HepG2 (cell line): ENCODE results near the gene ACBD3. TPM values are rescaled to one million over a fixed set of nuclear protein-coding genes. Genes with fewer than 3 reads are reported as not detected.

Experiments used
- BORCS8-MEF2B ChIP-seq: sonication (generic); formaldehyde crosslinking; IDR thresholded peaks from 2 replicates; pipeline ENCODE4 v1.8.0; 2022; ENCODE audit warnings: mild to moderate bottlenecking, missing genetic modification reagents
- DPF2 ChIP-seq: sonication (generic); formaldehyde crosslinking; IDR thresholded peaks from 2 replicates; pipeline ENCODE4 v1.4.0; 2020; ENCODE audit warnings: mild to moderate bottlenecking, low read depth, missing genetic modification reagents, borderline replicate concordance
- FOSL2 ChIP-seq: sonication (generic); formaldehyde crosslinking; IDR thresholded peaks from 2 replicates; pipeline ENCODE4 v1.4.0; 2020; ENCODE audit warnings: missing genetic modification reagents
- GATAD2A ChIP-seq: IDR thresholded peaks from 2 replicates; pipeline ENCODE4 v1.6.1; 2016
- HIVEP1 ChIP-seq: sonication (generic); formaldehyde crosslinking; IDR thresholded peaks from 2 replicates; pipeline ENCODE4 v1.4.0; 2020; ENCODE audit warnings: mild to moderate bottlenecking, missing genetic modification reagents
- HOXA3 ChIP-seq: sonication (generic); formaldehyde crosslinking; IDR thresholded peaks from 2 replicates; pipeline ENCODE4 v1.5.0; 2020; ENCODE audit warnings: missing genetic modification reagents
- PHF21A ChIP-seq: sonication (generic); formaldehyde crosslinking; IDR thresholded peaks from 2 replicates; pipeline ENCODE4 v1.5.0; 2020; ENCODE audit warnings: mild to moderate bottlenecking, missing genetic modification reagents
- SOX5 ChIP-seq: IDR thresholded peaks from 2 replicates; pipeline ENCODE4 v1.6.1; 2016; ENCODE audit warnings: borderline replicate concordance
- TAF1 ChIP-seq: sonication (generic); formaldehyde crosslinking; IDR thresholded peaks from 2 replicates; pipeline ENCODE4 v1.4.0; 2020; ENCODE audit warnings: missing genetic modification reagents
- TCF12 ChIP-seq, 2 experiments: fragments of 450-650 bp in 1 of 2; sonication (generic) in 1 of 2; formaldehyde crosslinking in 1 of 2; IDR thresholded peaks; 2 replicates each; pipeline versions ENCODE4 v1.6.1 to v1.8.0; 2017 to 2022; ENCODE audit warnings: antibody characterized with exemption in 1 of 2, mild to moderate bottlenecking in 1 of 2, missing genetic modification reagents in 1 of 2, moderate library complexity in 1 of 2
- TGIF2 ChIP-seq: IDR thresholded peaks from 2 replicates; pipeline ENCODE4 v1.6.1; 2016; ENCODE audit warnings: control low read depth, missing compliant biosample characterization
- THAP11 ChIP-seq: IDR thresholded peaks from 2 replicates; pipeline ENCODE4 v1.6.1; 2016; ENCODE audit warnings: missing biosample characterization, missing genetic modification reagents
- ZFP41 ChIP-seq: sonication (generic); formaldehyde crosslinking; IDR thresholded peaks from 2 replicates; pipeline ENCODE4 v1.4.0; 2020; ENCODE audit warnings: mild to moderate bottlenecking, missing genetic modification reagents, borderline replicate concordance
- ZNF121 ChIP-seq: sonication (generic); formaldehyde crosslinking; IDR thresholded peaks from 2 replicates; pipeline ENCODE4 v1.5.0; 2020; ENCODE audit warnings: mild to moderate bottlenecking, missing genetic modification reagents
- ZNF292 ChIP-seq: sonication (generic); formaldehyde crosslinking; IDR thresholded peaks from 2 replicates; pipeline ENCODE4 v1.8.1; 2022; ENCODE audit warnings: mild to moderate bottlenecking, low read depth, missing genetic modification reagents, borderline replicate concordance
- polyA plus RNA-seq, 8 experiments: library from polyadenylated mRNA; depleted of rRNA in 3 of 8; stranded (reverse) in 7 of 8; unstranded in 1 of 8; fragments of >200 nt; fragmentation: Illumina TruSeq in 4 of 8; extraction: Trizol in 4 of 8; gene quantifications; 2 replicates each; pipeline versions ENCODE4 v1.2.1 to v1.2.3, GENCODE V29; 2011 to 2016; ENCODE audit warnings: low read depth in 4 of 8, missing spikeins in 1 of 8, mixed read lengths in 1 of 8; ENCODE audit not compliant: insufficient read depth in 1 of 8
- total RNA-seq, 5 experiments: library from RNA; depleted of rRNA; stranded (reverse); fragments of >200 nt; fragmentation: Illumina TruSeq; extraction: Trizol; gene quantifications; 2 replicates each; pipeline ENCODE4 v1.2.3, GENCODE V29; 2016; ENCODE audit warnings: low read depth in 1 of 5
- TF ChIP-seq, protein P1 (sequence below): sonication (generic); formaldehyde crosslinking; IDR thresholded peaks from 2 replicates; pipeline ENCODE4 v1.8.1; 2023; ENCODE audit warnings: mild to moderate bottlenecking, inconsistent platforms, moderate library complexity, missing genetic modification reagents, borderline replicate concordance
- TF ChIP-seq, protein P2 (sequence below): sonication (generic); formaldehyde crosslinking; IDR thresholded peaks from 2 replicates; pipeline ENCODE4 v1.8.1; 2022; ENCODE audit warnings: low read depth, mild to moderate bottlenecking, missing genetic modification reagents
- TF ChIP-seq, protein P3 (sequence below): sonication (generic); formaldehyde crosslinking; IDR thresholded peaks from 2 replicates; pipeline ENCODE4 v1.4.0; 2020; ENCODE audit warnings: missing genetic modification reagents, borderline replicate concordance
- TF ChIP-seq, protein P4 (sequence below): sonication (generic); formaldehyde crosslinking; IDR thresholded peaks from 2 replicates; pipeline ENCODE4 v1.4.0; 2020; ENCODE audit warnings: missing genetic modification reagents, mild to moderate bottlenecking, borderline replicate concordance

The ACBD3 gene
- total and polyA plus RNA-seq, 2 of the 13 experiments (the other 11 are each of a cell fraction or from before 2014, with no cell fraction given): 24.3 to 39.3 TPM

- TF ChIP-seq DPF2 (CRISPR knock-in tag): no peak
- TF ChIP-seq TAF1: 0 out of 2 replicates have a peak, but pooled peaks have one; percentile 17
- 0 out of 2 replicates have a peak, but pooled peaks have one; percentile 10 for TF ChIP-seq SOX5
- TF ChIP-seq, protein P1, sequence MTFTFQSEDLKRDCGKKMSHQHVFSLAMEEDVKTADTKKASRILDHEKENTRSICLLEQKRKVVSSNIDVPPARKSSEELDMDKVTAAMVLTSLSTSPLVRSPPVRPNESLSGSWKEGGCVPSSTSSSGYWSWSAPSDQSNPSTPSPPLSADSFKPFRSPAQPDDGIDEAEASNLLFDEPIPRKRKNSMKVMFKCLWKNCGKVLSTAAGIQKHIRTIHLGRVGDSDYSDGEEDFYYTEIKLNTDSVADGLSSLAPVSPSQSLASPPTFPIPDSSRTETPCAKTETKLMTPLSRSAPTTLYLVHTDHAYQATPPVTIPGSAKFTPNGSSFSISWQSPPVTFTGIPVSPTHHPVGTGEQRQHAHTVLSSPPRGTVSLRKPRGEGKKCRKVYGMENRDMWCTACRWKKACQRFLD (CRISPR knock-in tag): peak; percentile 40; the same call in 1 of the 2 replicates
- TF ChIP-seq HIVEP1: peak; percentile 59; the same call in 1 of the 2 replicates
- peak; percentile 4; the same call in 1 of the 2 replicates for TF ChIP-seq FOSL2
- TF ChIP-seq GATAD2A (CRISPR knock-in tag): peak; percentile 47; the same call in 1 of the 2 replicates
- TF ChIP-seq, protein P2, sequence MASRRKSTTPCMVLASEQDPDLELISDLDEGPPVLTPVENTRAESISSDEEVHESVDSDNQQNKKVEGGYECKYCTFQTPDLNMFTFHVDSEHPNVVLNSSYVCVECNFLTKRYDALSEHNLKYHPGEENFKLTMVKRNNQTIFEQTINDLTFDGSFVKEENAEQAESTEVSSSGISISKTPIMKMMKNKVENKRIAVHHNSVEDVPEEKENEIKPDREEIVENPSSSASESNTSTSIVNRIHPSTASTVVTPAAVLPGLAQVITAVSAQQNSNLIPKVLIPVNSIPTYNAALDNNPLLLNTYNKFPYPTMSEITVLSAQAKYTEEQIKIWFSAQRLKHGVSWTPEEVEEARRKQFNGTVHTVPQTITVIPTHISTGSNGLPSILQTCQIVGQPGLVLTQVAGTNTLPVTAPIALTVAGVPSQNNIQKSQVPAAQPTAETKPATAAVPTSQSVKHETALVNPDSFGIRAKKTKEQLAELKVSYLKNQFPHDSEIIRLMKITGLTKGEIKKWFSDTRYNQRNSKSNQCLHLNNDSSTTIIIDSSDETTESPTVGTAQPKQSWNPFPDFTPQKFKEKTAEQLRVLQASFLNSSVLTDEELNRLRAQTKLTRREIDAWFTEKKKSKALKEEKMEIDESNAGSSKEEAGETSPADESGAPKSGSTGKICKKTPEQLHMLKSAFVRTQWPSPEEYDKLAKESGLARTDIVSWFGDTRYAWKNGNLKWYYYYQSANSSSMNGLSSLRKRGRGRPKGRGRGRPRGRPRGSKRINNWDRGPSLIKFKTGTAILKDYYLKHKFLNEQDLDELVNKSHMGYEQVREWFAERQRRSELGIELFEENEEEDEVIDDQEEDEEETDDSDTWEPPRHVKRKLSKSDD (CRISPR knock-in tag): peak; percentile 63; the same call in 1 of the 2 replicates
- 0 out of 2 replicates have a peak, but pooled peaks have one; percentile 25 for TF ChIP-seq ZNF121
- TF ChIP-seq, protein P3, sequence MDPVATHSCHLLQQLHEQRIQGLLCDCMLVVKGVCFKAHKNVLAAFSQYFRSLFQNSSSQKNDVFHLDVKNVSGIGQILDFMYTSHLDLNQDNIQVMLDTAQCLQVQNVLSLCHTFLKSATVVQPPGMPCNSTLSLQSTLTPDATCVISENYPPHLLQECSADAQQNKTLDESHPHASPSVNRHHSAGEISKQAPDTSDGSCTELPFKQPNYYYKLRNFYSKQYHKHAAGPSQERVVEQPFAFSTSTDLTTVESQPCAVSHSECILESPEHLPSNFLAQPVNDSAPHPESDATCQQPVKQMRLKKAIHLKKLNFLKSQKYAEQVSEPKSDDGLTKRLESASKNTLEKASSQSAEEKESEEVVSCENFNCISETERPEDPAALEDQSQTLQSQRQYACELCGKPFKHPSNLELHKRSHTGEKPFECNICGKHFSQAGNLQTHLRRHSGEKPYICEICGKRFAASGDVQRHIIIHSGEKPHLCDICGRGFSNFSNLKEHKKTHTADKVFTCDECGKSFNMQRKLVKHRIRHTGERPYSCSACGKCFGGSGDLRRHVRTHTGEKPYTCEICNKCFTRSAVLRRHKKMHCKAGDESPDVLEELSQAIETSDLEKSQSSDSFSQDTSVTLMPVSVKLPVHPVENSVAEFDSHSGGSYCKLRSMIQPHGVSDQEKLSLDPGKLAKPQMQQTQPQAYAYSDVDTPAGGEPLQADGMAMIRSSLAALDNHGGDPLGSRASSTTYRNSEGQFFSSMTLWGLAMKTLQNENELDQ: no peak
- TF ChIP-seq HOXA3 (CRISPR knock-in tag): peak; percentile 84
- peak; percentile 76; the same call in 1 of the 2 replicates for TF ChIP-seq ZNF292 (CRISPR knock-in tag)
- TF ChIP-seq TCF12 (IDR thresholded peaks at IDR 0.05): no peak
- TF ChIP-seq TCF12 (CRISPR knock-in tag; IDR thresholded peaks at IDR 0.05): no peak
- TF ChIP-seq, protein P4, sequence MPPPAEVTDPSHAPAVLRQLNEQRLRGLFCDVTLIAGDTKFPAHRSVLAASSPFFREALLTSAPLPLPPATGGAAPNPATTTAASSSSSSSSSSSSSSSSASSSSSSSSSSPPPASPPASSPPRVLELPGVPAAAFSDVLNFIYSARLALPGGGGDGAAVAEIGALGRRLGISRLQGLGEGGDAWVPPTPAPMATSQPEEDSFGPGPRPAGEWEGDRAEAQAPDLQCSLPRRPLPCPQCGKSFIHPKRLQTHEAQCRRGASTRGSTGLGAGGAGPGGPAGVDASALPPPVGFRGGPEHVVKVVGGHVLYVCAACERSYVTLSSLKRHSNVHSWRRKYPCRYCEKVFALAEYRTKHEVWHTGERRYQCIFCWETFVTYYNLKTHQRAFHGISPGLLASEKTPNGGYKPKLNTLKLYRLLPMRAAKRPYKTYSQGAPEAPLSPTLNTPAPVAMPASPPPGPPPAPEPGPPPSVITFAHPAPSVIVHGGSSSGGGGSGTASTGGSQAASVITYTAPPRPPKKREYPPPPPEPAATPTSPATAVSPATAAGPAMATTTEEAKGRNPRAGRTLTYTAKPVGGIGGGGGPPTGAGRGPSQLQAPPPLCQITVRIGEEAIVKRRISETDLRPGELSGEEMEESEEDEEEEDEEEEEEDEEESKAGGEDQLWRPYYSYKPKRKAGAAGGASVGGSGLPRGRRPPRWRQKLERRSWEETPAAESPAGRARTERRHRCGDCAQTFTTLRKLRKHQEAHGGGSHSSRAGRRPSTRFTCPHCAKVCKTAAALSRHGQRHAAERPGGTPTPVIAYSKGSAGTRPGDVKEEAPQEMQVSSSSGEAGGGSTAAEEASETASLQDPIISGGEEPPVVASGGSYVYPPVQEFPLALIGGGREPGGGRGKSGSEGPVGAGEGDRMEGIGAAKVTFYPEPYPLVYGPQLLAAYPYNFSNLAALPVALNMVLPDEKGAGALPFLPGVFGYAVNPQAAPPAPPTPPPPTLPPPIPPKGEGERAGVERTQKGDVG (CRISPR knock-in tag): peak; percentile 44; the same call in 1 of the 2 replicates
- TF ChIP-seq BORCS8-MEF2B: no peak
- TF ChIP-seq THAP11 (CRISPR knock-in tag): no peak
- no peak for TF ChIP-seq ZFP41 (CRISPR knock-in tag)
- TF ChIP-seq TGIF2 (CRISPR knock-in tag): 0 out of 2 replicates have a peak, but pooled peaks have one; percentile 54
- TF ChIP-seq PHF21A (CRISPR knock-in tag): 0 out of 2 replicates have a peak, but pooled peaks have one; percentile 38
Measured at GRCh38 chr1:226135059-226135651, 51.4 kb downstream of the ACBD3 start (continued).
